Breast epithelium (tissue), 3 donors: ENCODE data around the gene AHNAK.

Experiments used
- CTCF ChIP-seq, 3 donors: fragments of 450-650 bp; IDR thresholded peaks; one replicate each; pipeline ENCODE4 v1.5.1; 2016 to 2017; ENCODE audit warnings: antibody characterized with exemption in 3 of 3, mild to moderate bottlenecking in 3 of 3, moderate library complexity in 3 of 3
- POLR2A ChIP-seq: fragments of 450-650 bp; IDR thresholded peaks from one replicate; pipeline ENCODE4 v1.6.1; 2016; ENCODE audit warnings: antibody characterized with exemption, mild to moderate bottlenecking, moderate library complexity
- POLR2AphosphoS5 ChIP-seq, 3 donors: sonication (generic); formaldehyde crosslinking; IDR thresholded peaks; one replicate each; pipeline ENCODE4 v1.6.1; 2017; ENCODE audit warnings: antibody characterized with exemption in 3 of 3

DNA sequence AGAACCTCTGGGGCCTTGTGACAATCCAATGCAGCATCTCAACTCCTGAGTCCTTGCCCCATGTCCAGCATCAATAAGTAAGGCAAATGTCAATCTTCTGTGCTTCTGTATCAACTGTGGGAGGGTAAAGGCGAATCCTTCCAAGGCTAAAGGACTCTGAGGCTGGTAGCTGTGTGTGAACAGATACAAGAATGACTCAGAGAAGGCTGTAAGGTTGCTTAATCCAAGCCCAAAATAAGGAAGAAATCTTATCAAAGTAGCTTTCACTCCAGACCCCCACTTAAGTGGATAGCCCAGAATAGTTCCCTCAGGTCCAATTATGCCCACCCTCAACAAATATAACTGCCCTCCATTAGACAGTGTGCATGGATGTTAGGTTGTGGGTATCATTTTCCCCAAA is 155.9 kb downstream of the AHNAK start:
- no peak for TF ChIP-seq POLR2A
- TF ChIP-seq CTCF (IDR thresholded peaks at IDR 0.05), result no peak
- TF ChIP-seq POLR2AphosphoS5 (IDR thresholded peaks at IDR 0.05), result no peak
